AG09319 (cell line): Measurements from ENCODE around the gene MMAB.

Experiments used
- DNase-seq: peaks from one replicate; pipeline ENCODE4 v3.0.0-alpha.2; 2010; ENCODE audit warnings: low read depth; ENCODE audit errors: extremely low read depth
- TF ChIP-seq, protein P1 (sequence below): IDR thresholded peaks from 2 replicates; pipeline ENCODE4 v1.5.1; 2011; ENCODE audit warnings: low read depth, mild to moderate bottlenecking, inconsistent platforms, low read length, moderate library complexity

MMAB gene

GRCh38 chr12:109512608-109513007 is 60.7 kb downstream of the MMAB start:
- TF ChIP-seq, protein P1, sequence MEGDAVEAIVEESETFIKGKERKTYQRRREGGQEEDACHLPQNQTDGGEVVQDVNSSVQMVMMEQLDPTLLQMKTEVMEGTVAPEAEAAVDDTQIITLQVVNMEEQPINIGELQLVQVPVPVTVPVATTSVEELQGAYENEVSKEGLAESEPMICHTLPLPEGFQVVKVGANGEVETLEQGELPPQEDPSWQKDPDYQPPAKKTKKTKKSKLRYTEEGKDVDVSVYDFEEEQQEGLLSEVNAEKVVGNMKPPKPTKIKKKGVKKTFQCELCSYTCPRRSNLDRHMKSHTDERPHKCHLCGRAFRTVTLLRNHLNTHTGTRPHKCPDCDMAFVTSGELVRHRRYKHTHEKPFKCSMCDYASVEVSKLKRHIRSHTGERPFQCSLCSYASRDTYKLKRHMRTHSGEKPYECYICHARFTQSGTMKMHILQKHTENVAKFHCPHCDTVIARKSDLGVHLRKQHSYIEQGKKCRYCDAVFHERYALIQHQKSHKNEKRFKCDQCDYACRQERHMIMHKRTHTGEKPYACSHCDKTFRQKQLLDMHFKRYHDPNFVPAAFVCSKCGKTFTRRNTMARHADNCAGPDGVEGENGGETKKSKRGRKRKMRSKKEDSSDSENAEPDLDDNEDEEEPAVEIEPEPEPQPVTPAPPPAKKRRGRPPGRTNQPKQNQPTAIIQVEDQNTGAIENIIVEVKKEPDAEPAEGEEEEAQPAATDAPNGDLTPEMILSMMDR = no peak
- no peak for DNase-seq

- DNase-seq = no peak
- TF ChIP-seq, protein P1 = no peak
Measured at GRCh38 chr12:109510196-109510595, 63.1 kb downstream of the MMAB start.

DNA sequence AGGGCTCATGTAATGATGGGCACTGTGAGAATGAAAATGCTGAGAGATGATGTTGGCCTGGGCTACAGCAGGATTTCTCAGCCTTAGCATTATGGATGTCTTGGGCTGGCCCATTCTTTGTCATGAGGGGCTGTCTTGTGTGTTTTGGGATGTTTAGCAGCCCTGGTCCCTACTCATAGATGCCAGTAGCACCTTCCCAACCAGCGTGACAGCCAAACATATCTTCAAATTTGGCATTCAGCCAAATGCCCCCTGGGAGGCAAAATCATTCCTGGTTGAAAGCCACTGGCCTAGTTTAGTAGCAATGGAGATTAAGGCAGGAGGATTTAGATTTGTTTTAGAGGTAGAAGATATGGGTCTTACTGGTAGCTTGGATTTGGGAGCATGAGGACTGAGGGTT is 69.2 kb downstream of the MMAB start:
- no peak for DNase-seq
- TF ChIP-seq, protein P1 = no peak
